ENCODE results near the gene PCBP3.

The PCBP3 gene

DNA sequence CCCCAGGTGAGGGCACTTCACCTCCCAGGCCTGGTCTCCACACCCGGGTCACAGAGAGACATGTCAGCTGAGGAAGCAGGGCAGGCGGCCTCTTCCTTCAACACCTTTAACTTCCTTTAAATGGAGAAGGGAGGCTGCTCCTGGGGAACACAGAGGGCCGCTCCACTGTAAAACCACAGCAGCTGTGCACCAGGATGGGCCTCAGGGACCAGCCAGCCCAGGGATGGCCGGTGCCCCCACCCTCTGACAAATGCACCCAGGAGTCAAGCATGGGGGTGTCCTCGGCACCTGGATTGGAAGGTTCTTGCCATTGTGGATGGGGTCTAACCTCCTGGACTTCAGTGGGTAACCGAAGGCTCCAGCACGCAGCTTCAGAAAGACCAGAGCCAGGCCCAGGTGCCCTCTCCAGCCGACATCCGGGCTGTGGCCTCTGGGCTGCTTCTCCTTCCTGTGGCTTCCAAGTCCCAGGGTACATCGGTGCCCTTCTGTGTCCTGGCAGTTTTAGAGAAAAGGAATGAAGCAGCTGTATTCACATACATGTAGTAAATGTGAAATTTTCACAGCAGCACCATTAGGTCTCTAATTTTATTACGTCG lies 216.3 kb downstream of the PCBP3 start:
- DNase-seq (ENCODE audit: low spot score) = no peak
- TF ChIP-seq, protein P1, sequence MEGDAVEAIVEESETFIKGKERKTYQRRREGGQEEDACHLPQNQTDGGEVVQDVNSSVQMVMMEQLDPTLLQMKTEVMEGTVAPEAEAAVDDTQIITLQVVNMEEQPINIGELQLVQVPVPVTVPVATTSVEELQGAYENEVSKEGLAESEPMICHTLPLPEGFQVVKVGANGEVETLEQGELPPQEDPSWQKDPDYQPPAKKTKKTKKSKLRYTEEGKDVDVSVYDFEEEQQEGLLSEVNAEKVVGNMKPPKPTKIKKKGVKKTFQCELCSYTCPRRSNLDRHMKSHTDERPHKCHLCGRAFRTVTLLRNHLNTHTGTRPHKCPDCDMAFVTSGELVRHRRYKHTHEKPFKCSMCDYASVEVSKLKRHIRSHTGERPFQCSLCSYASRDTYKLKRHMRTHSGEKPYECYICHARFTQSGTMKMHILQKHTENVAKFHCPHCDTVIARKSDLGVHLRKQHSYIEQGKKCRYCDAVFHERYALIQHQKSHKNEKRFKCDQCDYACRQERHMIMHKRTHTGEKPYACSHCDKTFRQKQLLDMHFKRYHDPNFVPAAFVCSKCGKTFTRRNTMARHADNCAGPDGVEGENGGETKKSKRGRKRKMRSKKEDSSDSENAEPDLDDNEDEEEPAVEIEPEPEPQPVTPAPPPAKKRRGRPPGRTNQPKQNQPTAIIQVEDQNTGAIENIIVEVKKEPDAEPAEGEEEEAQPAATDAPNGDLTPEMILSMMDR (IDR thresholded peaks at IDR 0.05; ENCODE audit: extremely low read depth, missing control alignments) = no peak

GRCh38 chr21:45860493-45861155 lies 217.1 kb downstream of the PCBP3 start:
- TF ChIP-seq, protein P1 (IDR thresholded peaks at IDR 0.05; ENCODE audit: extremely low read depth, missing control alignments) = no peak
- no peak for DNase-seq (ENCODE audit: low spot score)

DNA sequence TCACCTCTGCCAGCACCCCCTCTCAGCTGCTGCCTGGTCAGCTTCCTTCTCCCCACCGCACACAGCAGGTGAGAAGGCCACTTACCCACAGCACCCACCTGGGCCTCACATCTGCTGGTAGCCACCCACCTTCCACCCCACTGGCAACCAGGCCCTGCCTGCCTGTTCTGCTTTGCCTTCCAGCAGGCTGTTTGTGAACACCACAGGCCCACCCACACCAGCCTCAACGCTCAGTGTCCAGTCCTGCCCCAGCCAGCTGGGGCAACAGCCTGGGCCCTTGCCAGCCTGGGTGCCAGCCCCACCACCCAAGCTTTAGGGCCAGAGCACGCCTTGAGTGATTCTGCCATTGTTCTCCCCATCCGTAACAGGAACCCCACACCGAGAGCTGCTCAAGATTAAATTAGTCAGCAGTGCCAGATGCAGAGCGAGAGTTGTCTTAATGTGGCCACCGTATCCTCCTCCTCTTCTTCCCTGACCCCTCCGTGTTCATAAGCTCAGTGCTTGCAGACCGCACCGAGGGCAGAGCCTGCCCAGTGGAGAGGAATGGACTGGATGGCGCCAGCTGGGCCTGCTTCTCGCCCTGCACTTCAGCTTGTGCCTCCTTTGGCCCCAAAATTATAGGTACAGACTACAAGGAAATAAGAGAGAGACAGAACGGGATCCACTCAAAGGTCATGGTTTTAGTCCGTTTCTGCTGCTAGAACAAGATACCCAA lies 217.8 kb downstream of the PCBP3 start:
- TF ChIP-seq, protein P1 (IDR thresholded peaks at IDR 0.05; ENCODE audit: extremely low read depth, missing control alignments) = no peak
- no peak for DNase-seq (ENCODE audit: low spot score)

GRCh38 chr21:45862543-45863207 lies 219.2 kb downstream of the PCBP3 start:
- no peak for DNase-seq (ENCODE audit: low spot score)
- TF ChIP-seq, protein P1 (IDR thresholded peaks at IDR 0.05; ENCODE audit: extremely low read depth, missing control alignments) = no peak

GRCh38 chr21:45863267-45863666 lies 219.7 kb downstream of the PCBP3 start:
- TF ChIP-seq, protein P1 (IDR thresholded peaks at IDR 0.05; ENCODE audit: extremely low read depth, missing control alignments) = no peak
- no peak for DNase-seq (ENCODE audit: low spot score)

GRCh38 chr21:45863751-45864150 lies 220.2 kb downstream of the PCBP3 start:
- TF ChIP-seq, protein P1 (IDR thresholded peaks at IDR 0.05; ENCODE audit: extremely low read depth, missing control alignments) = no peak
- DNase-seq (ENCODE audit: low spot score) = no peak

- TF ChIP-seq, protein P1 (IDR thresholded peaks at IDR 0.05; ENCODE audit: extremely low read depth, missing control alignments) = no peak
- DNase-seq (ENCODE audit: low spot score) = no peak
Observed at GRCh38 chr21:45864436-45864835, 220.9 kb downstream of the PCBP3 start.
